Right forelimb (tissue), 1 donor: ENCODE results near the gene MOB3C.
A peak's percentile ranks its signal among the peaks of the same experiment; 100 is the strongest.
"Not testable (repeated sequence)": the region's sequence is repeated elsewhere in the genome, so short reads cannot be mapped to it uniquely, and the experiment has no call there.

Source experiments
- DNase-seq: peaks from one replicate; pipeline ENCODE4 v3.0.0-alpha.2; 2018

The MOB3C gene

GRCh38 chr1:46616277-46617107 lies at the start of gene MOB3C:
Gene MOB3C, minus strand, starts transcription at chr1:46616811. Its CDS starts 3,490 bp downstream, at chr1:46613321.
- peak; percentile 88 for DNase-seq

- DNase-seq = no peak
Observed at GRCh38 chr1:46665983-46666382, 49.4 kb upstream of the MOB3C start.

- not testable (repeated sequence) for DNase-seq
Observed at GRCh38 chr1:46662919-46663318, 46.3 kb upstream of the MOB3C start.

- DNase-seq = not testable (repeated sequence)
Observed at GRCh38 chr1:46660116-46660515, 43.5 kb upstream of the MOB3C start.

GRCh38 chr1:46659307-46659870 lies 42.8 kb upstream of the MOB3C start:
- DNase-seq = no peak

- no peak for DNase-seq
Observed at GRCh38 chr1:46657775-46658174, 41.2 kb upstream of the MOB3C start.

- DNase-seq = no peak
Observed at GRCh38 chr1:46656643-46657042, 40.0 kb upstream of the MOB3C start.

GRCh38 chr1:46655848-46656247 lies 39.2 kb upstream of the MOB3C start:
- no peak for DNase-seq

GRCh38 chr1:46654698-46655097 lies 38.1 kb upstream of the MOB3C start:
- not testable (repeated sequence) for DNase-seq

- no peak for DNase-seq
Observed at GRCh38 chr1:46654012-46654411, 37.4 kb upstream of the MOB3C start.

GRCh38 chr1:46653405-46653958 lies 36.9 kb upstream of the MOB3C start:
- DNase-seq = no peak

- no peak for DNase-seq
Observed at GRCh38 chr1:46652321-46653100, 35.9 kb upstream of the MOB3C start.

- not testable (repeated sequence) for DNase-seq
Observed at GRCh38 chr1:46651152-46651551, 34.5 kb upstream of the MOB3C start.

- DNase-seq = no peak
Observed at GRCh38 chr1:46650491-46650890, 33.9 kb upstream of the MOB3C start.

GRCh38 chr1:46649764-46650163 lies 33.2 kb upstream of the MOB3C start:
- no peak for DNase-seq

GRCh38 chr1:46647611-46648010 lies 31.0 kb upstream of the MOB3C start:
- no peak for DNase-seq

GRCh38 chr1:46646844-46647243 lies 30.2 kb upstream of the MOB3C start:
- DNase-seq = no peak

- no peak for DNase-seq
Observed at GRCh38 chr1:46646331-46646730, 29.7 kb upstream of the MOB3C start.

- no peak for DNase-seq
Observed at GRCh38 chr1:46645815-46646214, 29.2 kb upstream of the MOB3C start.

- no peak for DNase-seq
Observed at GRCh38 chr1:46643368-46643775, 26.8 kb upstream of the MOB3C start.

- no peak for DNase-seq
Observed at GRCh38 chr1:46642115-46642680, 25.6 kb upstream of the MOB3C start.

- DNase-seq = no peak
Observed at GRCh38 chr1:46639547-46639946, 22.9 kb upstream of the MOB3C start.

- DNase-seq = no peak
Observed at GRCh38 chr1:46638921-46639320, 22.3 kb upstream of the MOB3C start.
